ENCODE data around the gene SLFN5. TPM values are rescaled to one million over a fixed set of nuclear protein-coding genes. Genes with fewer than 3 reads are reported as not detected.

The SLFN5 gene
- total and polyA plus RNA-seq, 2 donors (not counting 1 experiment from before 2014, with no cell fraction given), result 0.82 to 12.5 TPM

GRCh38 chr17:35256629-35257028, 13.8 kb downstream of the SLFN5 start:
- H4K20me1 ChIP-seq (ENCODE audit: control insufficient read depth, insufficient read depth, low read length, poor library complexity, severe bottlenecking), result no peaks in the 10 kb centered on the region
- Mint-ChIP-seq H3K4me1 (peaks cover 2% of the 10 kb centered on the region), H3K4me3 (no peak overlapping the region), H3K9me3 (ENCODE audit: insufficient read depth) (no peaks in the 10 kb centered on the region), H3K27ac (no peak overlapping the region), H3K27me3 (no peaks in the 10 kb centered on the region)
- ChIA-PET CTCF (interaction anchor here (1.1 kb wide), 1 partner anchor 14 kb away, joined by 4 read pairs; the partner anchor contains the start of gene SLFN5), POLR2A (no interaction called here)
- intact Hi-C loops (cut with micrococcal nuclease), result no loop called here
- H3K27ac ChIP-seq (ENCODE audit: low read length in 2 of 2), result no peak overlapping the region
- no peak overlapping the region for H3K9ac ChIP-seq (ENCODE audit: low read length)
- DNase-seq (no peak), ATAC-seq (ENCODE audit: low read depth) (no peak)
- H3K4me1 ChIP-seq (ENCODE audit: control insufficient read depth in 2 of 2, insufficient read depth in 2 of 2, low read length in 2 of 2), result no peaks in the 10 kb centered on the region
- TF ChIP-seq CTCF (IDR thresholded peaks at IDR 0.05) (no peak), EZH2 (IDR thresholded peaks at IDR 0.05; ENCODE audit: borderline replicate concordance, insufficient read depth, low read depth, low read length, poor library complexity, severe bottlenecking) (no peak)
- H3K79me2 ChIP-seq (ENCODE audit: control insufficient read depth, insufficient read depth, low read length), result peaks cover 21% of the 10 kb centered on the region
- H3K4me3 ChIP-seq (ENCODE audit: control extremely low read depth in 1 of 5, extremely low read depth in 1 of 5, insufficient read depth in 1 of 5, low read depth in 2 of 5, low read length in 4 of 5), result no peak overlapping the region
- H3K4me2 ChIP-seq (replicated peaks; ENCODE audit: low read depth, low read length, poor library complexity, severe bottlenecking), result no peak overlapping the region
- 80% methylated on average over 1 of the region's 5 CpGs for WGBS (ENCODE audit: insufficient coverage)
- H3K36me3 ChIP-seq (replicated peaks in 1 of 2; ENCODE audit: control extremely low read depth in 1 of 2, control insufficient read depth in 1 of 2, extremely low read depth in 1 of 2, insufficient read depth in 2 of 2, low read length in 1 of 2), result no peaks in the 10 kb centered on the region
- no peaks in the 10 kb centered on the region for H3K9me3 ChIP-seq (ENCODE audit: control extremely low read depth in 1 of 3, control insufficient read depth in 2 of 3, insufficient read depth in 1 of 3, low read length in 2 of 3)
- no peaks in the 10 kb centered on the region for H3K27me3 ChIP-seq (replicated peaks in 1 of 4; ENCODE audit: control extremely low read depth in 1 of 4, control insufficient read depth in 3 of 4, insufficient read depth in 4 of 4, low read length in 3 of 4)
- H2AFZ ChIP-seq (ENCODE audit: insufficient read depth, low read depth, low read length, poor library complexity, severe bottlenecking), result no peak overlapping the region

- intact Hi-C loops (cut with micrococcal nuclease), result no loop called here
- Histone ChIP-seq H3K4me2 (replicated peaks; ENCODE audit: low read depth, low read length, poor library complexity, severe bottlenecking) (no peak overlapping the region), H4K20me1 (ENCODE audit: control insufficient read depth, insufficient read depth, low read length, poor library complexity, severe bottlenecking) (no peaks in the 10 kb centered on the region), H3K9ac (ENCODE audit: low read length) (no peak overlapping the region), H3K27me3 (replicated peaks in 1 of 4; ENCODE audit: control extremely low read depth in 1 of 4, control insufficient read depth in 3 of 4, insufficient read depth in 4 of 4, low read length in 3 of 4) (no peaks in the 10 kb centered on the region), H3K9me3 (ENCODE audit: control extremely low read depth in 1 of 3, control insufficient read depth in 2 of 3, insufficient read depth in 1 of 3, low read length in 2 of 3) (no peaks in the 10 kb centered on the region), H2AFZ (ENCODE audit: insufficient read depth, low read depth, low read length, poor library complexity, severe bottlenecking) (no peak overlapping the region), H3K36me3 (replicated peaks in 1 of 2; ENCODE audit: control extremely low read depth in 1 of 2, control insufficient read depth in 1 of 2, extremely low read depth in 1 of 2, insufficient read depth in 2 of 2, low read length in 1 of 2) (no peaks in the 10 kb centered on the region), H3K27ac (ENCODE audit: low read length in 2 of 2) (no peak overlapping the region), H3K4me3 (ENCODE audit: control extremely low read depth in 1 of 5, extremely low read depth in 1 of 5, insufficient read depth in 1 of 5, low read depth in 2 of 5, low read length in 4 of 5) (no peak overlapping the region), H3K79me2 (ENCODE audit: control insufficient read depth, insufficient read depth, low read length) (peaks cover 21% of the 10 kb centered on the region), H3K4me1 (ENCODE audit: control insufficient read depth in 2 of 2, insufficient read depth in 2 of 2, low read length in 2 of 2) (no peaks in the 10 kb centered on the region)
- Mint-ChIP-seq H3K27ac (no peak overlapping the region), H3K9me3 (ENCODE audit: insufficient read depth) (no peaks in the 10 kb centered on the region), H3K4me1 (peaks cover 2% of the 10 kb centered on the region), H3K27me3 (no peaks in the 10 kb centered on the region), H3K4me3 (no peak overlapping the region)
- ATAC-seq (ENCODE audit: low read depth) (no peak), DNase-seq (no peak)
- POLR2A ChIA-PET, result no interaction called here
- TF ChIP-seq CTCF (IDR thresholded peaks at IDR 0.05) (no peak), EZH2 (IDR thresholded peaks at IDR 0.05; ENCODE audit: borderline replicate concordance, insufficient read depth, low read depth, low read length, poor library complexity, severe bottlenecking) (no peak)
- WGBS (ENCODE audit: insufficient coverage), result 60% methylated on average over 2 of the region's 4 CpGs
- CTCF ChIA-PET, result interaction anchor here (1.1 kb wide), 1 partner anchor 14 kb away, joined by 4 read pairs; the partner anchor contains the start of gene SLFN5
Measured at GRCh38 chr17:35257208-35257659, 14.4 kb downstream of the SLFN5 start.
